Breast epithelium (tissue), 4 donors: ENCODE results near the gene GRM1. TPM values are rescaled to one million over a fixed set of nuclear protein-coding genes. Genes with fewer than 3 reads are reported as not detected.

Experiments used
- DNase-seq, 2 donors: peaks; one replicate each; pipeline ENCODE4 v3.0.0-alpha.2; 2019; ENCODE audit warnings: low spot score in 2 of 2
- H3K27ac ChIP-seq, 2 donors: fragments of 200-600 bp; sonication (generic) in 1 of 2; one replicate each; pipeline ENCODE4 v1.5.1; 2016 to 2019; ENCODE audit warnings: mild to moderate bottlenecking in 1 of 2
- H3K27me3 ChIP-seq, 2 donors: fragments of 200-600 bp; sonication (generic) in 1 of 2; one replicate each; pipeline versions ENCODE4 v1.5.1 to v1.6.0; 2017 to 2019; ENCODE audit warnings: control low read depth in 1 of 2, mild to moderate bottlenecking in 1 of 2
- H3K36me3 ChIP-seq: fragments of 200-600 bp; one replicate; pipeline ENCODE4 v1.5.1; 2019
- H3K4me1 ChIP-seq, 2 donors: fragments of 200-600 bp; sonication (generic); one replicate each; pipeline ENCODE4 v1.5.1; 2016 to 2019; ENCODE audit warnings: control low read depth in 1 of 2
- H3K4me3 ChIP-seq, 3 donors: fragments of 200-600 bp; sonication (generic); 1 replicate in 2 of 3; 2 replicates in 1 of 3; pipeline ENCODE4 v1.5.1; 2016 to 2019; ENCODE audit warnings: mild to moderate bottlenecking in 3 of 3, moderate library complexity in 2 of 3
- H3K9me3 ChIP-seq, 2 donors: fragments of 200-600 bp; sonication (generic) in 1 of 2; one replicate each; pipeline ENCODE4 v1.5.1; 2016 to 2019; ENCODE audit warnings: control low read depth in 1 of 2
- CTCF ChIP-seq, 3 donors: fragments of 450-650 bp; IDR thresholded peaks; one replicate each; pipeline ENCODE4 v1.5.1; 2016 to 2017; ENCODE audit warnings: antibody characterized with exemption in 3 of 3, mild to moderate bottlenecking in 3 of 3, moderate library complexity in 3 of 3
- POLR2A ChIP-seq: fragments of 450-650 bp; IDR thresholded peaks from one replicate; pipeline ENCODE4 v1.6.1; 2016; ENCODE audit warnings: antibody characterized with exemption, mild to moderate bottlenecking, moderate library complexity
- POLR2AphosphoS5 ChIP-seq, 3 donors: sonication (generic); formaldehyde crosslinking; IDR thresholded peaks; one replicate each; pipeline ENCODE4 v1.6.1; 2017; ENCODE audit warnings: antibody characterized with exemption in 3 of 3
- intact Hi-C: fragments of 100-400 bp; cut with DNase I; formaldehyde crosslinking; loops from one replicate; pipeline ENCODE4 v1.15.1; 2023; ENCODE audit warnings: low total_unique reads
- total RNA-seq, 3 donors: library from RNA; depleted of rRNA; stranded (reverse); fragments of >200 nt; gene quantifications; one replicate each; pipeline ENCODE4 v1.1.0, GENCODE V29; 2016

The GRM1 gene
- total RNA-seq, 3 donors from 2014 or later, result 0.15 to 0.16 TPM; not detected in 1

GRCh38 chr6:146357578-146358430, 328.9 kb downstream of the GRM1 start:
- H3K36me3 ChIP-seq, result no peaks in the 10 kb centered on the region
- no peak overlapping the region for H3K27ac ChIP-seq
- no peaks in the 10 kb centered on the region for H3K4me1 ChIP-seq
- no peaks in the 10 kb centered on the region for H3K9me3 ChIP-seq
- no peaks in the 10 kb centered on the region for H3K27me3 ChIP-seq
- no peak for DNase-seq
- no peak overlapping the region for H3K4me3 ChIP-seq
- intact Hi-C loops, result no loop called here
- TF ChIP-seq CTCF (IDR thresholded peaks at IDR 0.05), result no peak

- Histone ChIP-seq H3K36me3 (no peaks in the 10 kb centered on the region), H3K4me3 (no peak overlapping the region), H3K4me1 (no peaks in the 10 kb centered on the region), H3K27ac (no peak overlapping the region), H3K27me3 (no peaks in the 10 kb centered on the region), H3K9me3 (no peaks in the 10 kb centered on the region)
- DNase-seq, result no peak
- TF ChIP-seq POLR2A (no peak), CTCF (IDR thresholded peaks at IDR 0.05) (no peak), POLR2AphosphoS5 (IDR thresholded peaks at IDR 0.05) (no peak)
- intact Hi-C loops, result no loop called here
Measured at GRCh38 chr6:146358431-146359046, 329.7 kb downstream of the GRM1 start.

- H3K4me3 ChIP-seq, result no peak overlapping the region
- TF ChIP-seq POLR2A (no peak), POLR2AphosphoS5 (IDR thresholded peaks at IDR 0.05) (no peak), CTCF (IDR thresholded peaks at IDR 0.05) (no peak)
- no peaks in the 10 kb centered on the region for H3K9me3 ChIP-seq
- intact Hi-C loops, result no loop called here
- DNase-seq, result no peak
- H3K27me3 ChIP-seq, result no peaks in the 10 kb centered on the region
- H3K4me1 ChIP-seq, result no peaks in the 10 kb centered on the region
- no peak overlapping the region for H3K27ac ChIP-seq
- H3K36me3 ChIP-seq, result no peaks in the 10 kb centered on the region
Measured at GRCh38 chr6:146359131-146359530, 330.3 kb downstream of the GRM1 start.

GRCh38 chr6:146361128-146361924, 332.5 kb downstream of the GRM1 start:
- no peak overlapping the region for H3K27ac ChIP-seq
- intact Hi-C loops, result no loop called here
- no peak overlapping the region for H3K4me3 ChIP-seq
- no peaks in the 10 kb centered on the region for H3K4me1 ChIP-seq
- no peaks in the 10 kb centered on the region for H3K36me3 ChIP-seq
- TF ChIP-seq POLR2AphosphoS5 (IDR thresholded peaks at IDR 0.05), result no peak
- no peak for TF ChIP-seq POLR2A
- TF ChIP-seq CTCF (IDR thresholded peaks at IDR 0.05), result no peak
- no peak for DNase-seq
- H3K9me3 ChIP-seq, result no peaks in the 10 kb centered on the region
- H3K27me3 ChIP-seq, result no peaks in the 10 kb centered on the region
